OCI-LY1 (cell line): ENCODE measurements around the gene R3HDM1.
A peak's percentile ranks its signal among the peaks of the same experiment; 100 is the strongest.
"Not testable (repeated sequence)": the region's sequence is repeated elsewhere in the genome, so short reads cannot be mapped to it uniquely, and the experiment has no call there.

Source experiments
- H2AFZ ChIP-seq: fragments of 200-600 bp; sonication (generic), shearing (Covaris generic); 2 replicates; pipeline ENCODE4 v1.6.0; 2014; ENCODE audit warnings: antibody characterized with exemption, mild to moderate bottlenecking, low read length
- H3F3A ChIP-seq: fragments of 200-600 bp; sonication (generic), shearing (Covaris generic); 2 replicates; pipeline ENCODE4 v1.6.0; 2014; ENCODE audit warnings: mild to moderate bottlenecking, antibody characterized with exemption, low read length, moderate library complexity; ENCODE audit not compliant: insufficient read depth
- H3K27ac ChIP-seq: fragments of 200-600 bp; sonication (generic); 2 replicates; pipeline ENCODE4 v1.5.1; 2014; ENCODE audit warnings: low read length, mixed run types, mild to moderate bottlenecking, low read depth; ENCODE audit not compliant: poor library complexity, severe bottlenecking
- H3K27me3 ChIP-seq: fragments of 200-600 bp; sonication (generic); 2 replicates; pipeline ENCODE4 v1.6.0; 2014; ENCODE audit warnings: antibody characterized with exemption, mild to moderate bottlenecking, low read length, moderate library complexity; ENCODE audit not compliant: insufficient read depth
- H3K36me3 ChIP-seq: fragments of 200-600 bp; sonication (generic); 2 replicates; pipeline ENCODE4 v1.6.1; 2014; ENCODE audit warnings: mild to moderate bottlenecking, antibody characterized with exemption, low read length, moderate library complexity, mixed read lengths; ENCODE audit not compliant: insufficient read depth
- H3K4me1 ChIP-seq: fragments of 200-600 bp; sonication (generic); 2 replicates; pipeline ENCODE4 v1.5.1; 2014; ENCODE audit warnings: mild to moderate bottlenecking, low read length, moderate library complexity; ENCODE audit not compliant: insufficient read depth, severe bottlenecking
- H3K4me2 ChIP-seq: fragments of 200-600 bp; sonication (generic), shearing (Covaris generic); 2 replicates; pipeline ENCODE4 v1.6.1; 2014; ENCODE audit warnings: low read length
- H3K4me3 ChIP-seq: fragments of 200-600 bp; sonication (generic); 2 replicates; pipeline ENCODE4 v1.5.1; 2014; ENCODE audit warnings: low read length, low read depth, mild to moderate bottlenecking, mixed read lengths; ENCODE audit not compliant: poor library complexity, severe bottlenecking
- H3K79me2 ChIP-seq: fragments of 200-600 bp; shearing (Covaris generic); 2 replicates; pipeline ENCODE4 v1.6.1; 2016; ENCODE audit warnings: mixed run types, low read length, mixed read lengths; ENCODE audit not compliant: insufficient read depth
- H3K9ac ChIP-seq: fragments of 200-600 bp; sonication (generic), shearing (Covaris generic); 2 replicates; pipeline ENCODE4 v1.6.1; 2014; ENCODE audit warnings: mild to moderate bottlenecking, low read length, mixed read lengths
- H3K9me2 ChIP-seq: fragments of 200-600 bp; sonication (generic), shearing (Covaris generic); 2 replicates; pipeline ENCODE4 v1.6.1; 2014; ENCODE audit warnings: low read depth, mild to moderate bottlenecking, low read length, mixed read lengths
- H3K9me3 ChIP-seq: fragments of 200-600 bp; shearing (Covaris generic); 2 replicates; pipeline ENCODE4 v1.6.1; 2014; ENCODE audit warnings: low read length, mixed read lengths
- H4K20me1 ChIP-seq: fragments of 200-600 bp; sonication (generic), shearing (Covaris generic); 2 replicates; pipeline ENCODE4 v1.6.0; 2016; ENCODE audit warnings: mild to moderate bottlenecking, low read length; ENCODE audit not compliant: insufficient read depth
- EZH2 ChIP-seq: fragments of 200-600 bp; sonication (generic), shearing (Covaris generic); IDR thresholded peaks from 2 replicates; pipeline ENCODE4 v1.8.0; 2017; ENCODE audit warnings: borderline replicate concordance, mixed run types, mild to moderate bottlenecking, antibody characterized with exemption, low read length, moderate library complexity, mixed read lengths
- TF ChIP-seq, protein P1 (sequence below): fragments of 200-600 bp; sonication (generic), shearing (Covaris generic); IDR thresholded peaks from 2 replicates; pipeline ENCODE4 v1.5.1; 2017; ENCODE audit warnings: mild to moderate bottlenecking, antibody characterized with exemption, low read length, moderate library complexity, mixed read lengths

Gene R3HDM1

DNA sequence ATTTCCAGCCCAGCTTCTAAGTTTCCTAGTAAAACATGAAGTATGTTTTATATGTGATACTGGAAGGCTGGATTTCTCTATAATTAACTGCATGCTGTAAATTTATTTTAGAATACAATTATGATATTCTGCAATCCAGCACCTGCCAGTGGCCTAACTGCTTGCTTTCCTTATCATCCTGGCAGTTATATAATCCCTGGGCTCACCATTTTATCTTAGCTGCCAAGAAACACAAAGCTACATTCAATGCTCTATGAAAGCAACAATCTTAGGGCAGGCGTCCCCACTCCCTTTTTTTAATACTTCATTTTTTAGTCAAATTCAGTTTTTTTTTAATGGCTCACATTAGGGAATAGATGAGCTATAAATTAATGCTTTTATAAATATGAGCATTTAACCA lies 172.0 kb downstream of the R3HDM1 start:
- Histone ChIP-seq H3K4me2 (no peak overlapping the region), H3K36me3 (peaks cover 10% of the 10 kb centered on the region; the same call in 1 of the 2 replicates), H4K20me1 (no peaks in the 10 kb centered on the region), H3K9me3 (no peaks in the 10 kb centered on the region), H3K27me3 (no peaks in the 10 kb centered on the region), H2AFZ (no peak overlapping the region), H3K4me1 (no peaks in the 10 kb centered on the region), H3K27ac (no peak overlapping the region), H3K4me3 (no peak overlapping the region), H3K9ac (no peak overlapping the region), H3F3A (no peaks in the 10 kb centered on the region), H3K9me2 (no peaks in the 10 kb centered on the region), H3K79me2 (no peaks in the 10 kb centered on the region)
- TF ChIP-seq, protein P1, sequence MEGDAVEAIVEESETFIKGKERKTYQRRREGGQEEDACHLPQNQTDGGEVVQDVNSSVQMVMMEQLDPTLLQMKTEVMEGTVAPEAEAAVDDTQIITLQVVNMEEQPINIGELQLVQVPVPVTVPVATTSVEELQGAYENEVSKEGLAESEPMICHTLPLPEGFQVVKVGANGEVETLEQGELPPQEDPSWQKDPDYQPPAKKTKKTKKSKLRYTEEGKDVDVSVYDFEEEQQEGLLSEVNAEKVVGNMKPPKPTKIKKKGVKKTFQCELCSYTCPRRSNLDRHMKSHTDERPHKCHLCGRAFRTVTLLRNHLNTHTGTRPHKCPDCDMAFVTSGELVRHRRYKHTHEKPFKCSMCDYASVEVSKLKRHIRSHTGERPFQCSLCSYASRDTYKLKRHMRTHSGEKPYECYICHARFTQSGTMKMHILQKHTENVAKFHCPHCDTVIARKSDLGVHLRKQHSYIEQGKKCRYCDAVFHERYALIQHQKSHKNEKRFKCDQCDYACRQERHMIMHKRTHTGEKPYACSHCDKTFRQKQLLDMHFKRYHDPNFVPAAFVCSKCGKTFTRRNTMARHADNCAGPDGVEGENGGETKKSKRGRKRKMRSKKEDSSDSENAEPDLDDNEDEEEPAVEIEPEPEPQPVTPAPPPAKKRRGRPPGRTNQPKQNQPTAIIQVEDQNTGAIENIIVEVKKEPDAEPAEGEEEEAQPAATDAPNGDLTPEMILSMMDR = no peak

DNA sequence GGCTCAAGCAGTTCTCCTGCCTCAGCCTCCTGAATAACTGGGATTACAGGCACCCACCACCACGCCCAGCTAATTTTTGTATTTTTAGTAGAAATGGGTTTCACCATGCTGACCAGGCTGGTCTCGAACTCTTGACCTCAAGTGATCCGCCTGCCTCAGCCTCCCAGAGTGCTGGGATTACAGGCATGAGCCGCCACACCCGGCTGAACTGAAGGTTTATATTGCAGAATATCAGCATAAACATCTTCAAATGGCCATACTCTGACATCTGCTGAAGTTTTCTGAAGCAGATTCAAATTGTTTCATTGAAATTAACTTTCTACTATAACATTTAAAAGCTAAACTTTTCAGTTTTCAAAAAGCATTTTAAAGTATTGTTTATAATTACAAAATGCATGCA lies 172.8 kb downstream of the R3HDM1 start:
- not testable (repeated sequence) for H3K4me2 ChIP-seq, H2AFZ ChIP-seq, H3K4me1 ChIP-seq, H3K9ac ChIP-seq, H3K9me2 ChIP-seq, H3K27ac ChIP-seq, H3K9me3 ChIP-seq, H3K4me3 ChIP-seq, H4K20me1 ChIP-seq, H3K27me3 ChIP-seq, H3F3A ChIP-seq, H3K79me2 ChIP-seq
- H3K36me3 ChIP-seq = peaks cover 10% of the 10 kb centered on the region; the same call in 1 of the 2 replicates

DNA sequence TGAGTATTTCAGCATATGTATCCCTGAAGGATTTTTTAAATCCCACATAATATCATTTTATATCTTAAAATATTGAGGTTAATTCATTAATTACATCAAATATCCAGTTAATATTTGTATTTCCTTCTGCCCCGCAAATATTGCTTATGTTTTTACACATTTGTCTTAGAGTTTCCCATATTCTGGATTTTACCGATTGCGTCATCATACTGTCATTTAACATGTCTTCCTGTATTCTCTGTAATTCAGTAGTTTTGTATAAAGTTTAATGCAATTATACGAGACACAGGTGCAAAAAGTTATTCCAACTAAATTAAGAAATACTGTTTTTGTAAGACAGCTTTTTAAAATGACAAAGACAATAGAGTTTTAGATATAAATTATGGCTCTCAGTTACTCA lies 176.9 kb downstream of the R3HDM1 start:
- Histone ChIP-seq H3K36me3 (peaks cover 24% of the 10 kb centered on the region; the same call in 1 of the 2 replicates), H3K9me2 (no peaks in the 10 kb centered on the region), H3K27me3 (no peaks in the 10 kb centered on the region), H3K4me1 (no peaks in the 10 kb centered on the region), H3F3A (no peaks in the 10 kb centered on the region), H3K4me2 (no peak overlapping the region), H3K27ac (no peak overlapping the region), H2AFZ (no peak overlapping the region), H4K20me1 (no peaks in the 10 kb centered on the region), H3K79me2 (no peaks in the 10 kb centered on the region), H3K4me3 (no peak overlapping the region), H3K9ac (no peak overlapping the region), H3K9me3 (no peaks in the 10 kb centered on the region)
- TF ChIP-seq EZH2 = no peak
- TF ChIP-seq, protein P1 = no peak

DNA sequence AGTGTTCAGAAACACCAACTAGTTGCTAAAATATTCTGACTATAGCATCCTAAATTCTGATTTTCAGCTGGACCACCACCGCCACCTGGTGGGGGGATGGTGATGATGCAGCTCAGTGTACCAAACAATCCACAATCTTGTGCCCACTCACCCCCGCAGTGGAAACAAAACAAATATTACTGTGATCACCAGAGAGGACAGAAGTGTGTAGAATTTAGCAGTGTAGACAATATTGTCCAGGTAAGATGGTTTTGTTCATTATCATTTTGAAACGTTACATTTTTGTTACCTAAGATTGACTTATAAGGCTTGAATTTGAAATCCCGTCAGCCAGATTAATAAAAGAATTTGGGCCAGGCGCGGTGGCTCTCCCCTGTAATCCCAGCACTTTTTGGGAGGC lies 178.7 kb downstream of the R3HDM1 start:
- H3K79me2 ChIP-seq = no peaks in the 10 kb centered on the region
- no peak overlapping the region for H3K4me2 ChIP-seq
- H3K9ac ChIP-seq = no peak overlapping the region
- H3K9me2 ChIP-seq = no peaks in the 10 kb centered on the region
- no peaks in the 10 kb centered on the region for H3F3A ChIP-seq
- no peak overlapping the region for H3K27ac ChIP-seq
- no peaks in the 10 kb centered on the region for H3K27me3 ChIP-seq
- H4K20me1 ChIP-seq = no peaks in the 10 kb centered on the region
- no peaks in the 10 kb centered on the region for H3K4me1 ChIP-seq
- H2AFZ ChIP-seq = no peak overlapping the region
- TF ChIP-seq, protein P1 = peak; percentile 91
- TF ChIP-seq EZH2 = no peak
- peaks cover 35% of the 10 kb centered on the region; the same call in 1 of the 2 replicates for H3K36me3 ChIP-seq
- H3K4me3 ChIP-seq = no peak overlapping the region
- H3K9me3 ChIP-seq = no peaks in the 10 kb centered on the region

DNA sequence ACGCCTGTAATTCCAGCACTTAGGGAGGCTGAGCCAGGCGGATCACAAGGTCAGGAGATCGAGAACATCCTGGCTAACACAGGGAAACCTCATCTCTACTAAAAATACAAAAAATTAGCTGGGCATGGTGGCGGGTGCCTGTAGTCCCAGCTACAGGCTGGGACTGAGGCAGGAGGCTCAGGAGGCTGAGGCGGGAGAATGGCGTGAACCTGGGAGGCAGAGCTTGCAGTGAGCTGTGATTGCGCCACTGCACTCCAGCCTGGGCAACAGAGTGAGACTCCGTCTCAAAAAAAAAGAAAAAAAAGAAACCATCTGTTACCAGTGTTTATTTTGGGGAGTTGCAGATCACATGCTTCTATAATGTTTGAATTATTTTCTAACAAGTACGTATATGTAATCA lies 183.8 kb downstream of the R3HDM1 start:
- not testable (repeated sequence) for H3K4me1 ChIP-seq, H3K9me3 ChIP-seq, H3K9ac ChIP-seq, H3K4me3 ChIP-seq, H2AFZ ChIP-seq, H4K20me1 ChIP-seq, H3K27me3 ChIP-seq, H3K9me2 ChIP-seq, H3K4me2 ChIP-seq, H3K27ac ChIP-seq, H3F3A ChIP-seq, H3K79me2 ChIP-seq
- H3K36me3 ChIP-seq = peaks cover 60% of the 10 kb centered on the region
